Activated naive CD4-positive, alpha-beta T cell treated with anti-CD3 and anti-CD28 coated beads, Interleukin-2, amount 10 ng/mL, durations not matched to agents 5 hours and 36 hours (primary cell): Measurements from ENCODE around the gene POLN. TPM values are rescaled to one million over a fixed set of nuclear protein-coding genes. Genes with fewer than 3 reads are reported as not detected.

Experiments
- total RNA-seq, 2 experiments: library from RNA; stranded (reverse); gene quantifications; one replicate each; pipeline ENCODE4 v1.2.3, GENCODE V29; 2021

The POLN gene
- total RNA-seq: 1 to 10 TPM; 1.5 to 2.7 TPM

DNA sequence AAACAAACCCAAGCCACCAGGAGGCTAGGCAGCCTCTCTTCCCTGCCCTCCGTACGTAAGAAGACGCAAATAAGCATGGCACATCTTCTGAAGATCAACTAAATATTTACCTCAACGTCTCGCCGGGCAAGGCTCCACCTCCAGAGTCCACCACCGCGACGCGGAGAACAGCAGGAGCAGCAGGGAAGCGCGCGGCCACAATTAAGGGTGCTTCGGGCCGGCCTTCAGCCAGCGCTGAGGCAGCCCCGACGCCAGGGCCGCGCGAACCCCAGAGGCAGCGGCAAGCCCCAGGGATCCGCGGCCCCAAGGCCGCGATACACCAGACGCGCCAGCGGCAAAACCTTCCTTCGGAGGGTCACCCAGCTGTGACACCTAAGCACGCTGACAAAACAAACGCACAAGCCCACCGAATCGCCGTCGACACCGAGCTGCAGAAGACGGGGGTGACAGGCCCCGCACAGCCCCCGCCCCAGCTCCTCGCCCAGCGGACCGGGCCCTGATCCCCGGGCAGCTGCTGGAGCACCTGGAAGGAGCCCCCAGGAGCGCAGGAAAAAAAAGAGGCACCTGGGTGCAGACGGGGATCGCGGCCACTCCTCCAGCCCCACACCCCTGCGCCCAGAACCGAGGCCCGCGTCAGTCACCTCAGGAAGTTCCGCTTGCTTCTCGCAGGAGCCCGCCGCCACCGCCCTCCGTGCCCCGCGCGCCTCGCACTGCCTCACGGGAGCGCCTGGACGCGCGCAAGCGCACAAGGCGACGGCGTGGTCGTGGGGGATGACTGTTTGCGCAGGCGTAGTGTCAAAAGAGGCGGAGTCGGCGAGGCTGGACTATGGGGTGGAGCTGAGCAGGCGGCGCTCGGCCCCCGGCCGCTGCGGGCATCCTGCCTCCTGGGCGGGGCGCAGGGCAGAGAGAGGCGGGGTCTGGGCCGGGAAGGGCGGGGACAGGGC lies at the start of gene POLN, which contains the start of gene HAUS3:
POLN (minus strand) TSS at position 712 of the 944 bp plus-strand sequence. CDS start 12,890 bp downstream, outside the sequence.
HAUS3 (minus strand) TSS at position 712 of the 944 bp plus-strand sequence. CDS start 1,175 bp downstream, outside the sequence.

GRCh38 chr4:2261853-2262144 lies 19.9 kb upstream of the POLN start, which contains the start of gene MXD4:
MXD4 (minus strand) TSS chr4:2262109; CDS start chr4:2261980, 129 bp downstream.

DNA sequence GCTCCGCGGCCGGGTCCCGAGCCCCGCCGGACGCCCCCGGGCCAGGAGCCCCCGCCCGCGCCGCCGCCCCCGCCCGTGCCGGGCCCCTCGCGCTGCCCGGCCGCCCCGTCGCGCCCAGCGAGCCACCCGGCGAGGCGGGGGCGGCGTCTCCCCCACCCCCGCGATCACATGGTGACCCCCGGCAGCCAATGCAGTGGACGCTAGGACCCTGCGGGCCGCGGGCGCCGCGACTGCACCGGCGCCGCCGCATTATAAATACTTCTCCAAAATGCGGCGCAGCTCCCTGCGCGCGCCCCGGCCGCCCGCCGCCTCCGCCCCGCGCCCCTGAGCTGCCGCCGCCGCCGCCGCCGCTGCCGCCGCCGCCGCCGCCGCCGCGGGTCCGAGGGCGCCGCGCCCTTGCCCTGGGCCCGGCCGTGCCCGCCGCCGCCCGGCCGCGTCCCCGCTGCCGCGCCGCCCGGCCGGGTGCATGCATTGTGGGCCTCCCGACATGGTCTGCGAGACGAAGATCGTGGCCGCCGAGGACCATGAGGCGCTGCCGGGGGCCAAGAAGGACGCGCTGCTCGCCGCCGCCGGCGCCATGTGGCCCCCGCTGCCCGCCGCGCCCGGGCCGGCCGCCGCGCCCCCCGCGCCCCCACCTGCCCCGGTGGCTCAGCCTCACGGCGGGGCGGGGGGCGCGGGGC lies 182.7 kb downstream of the POLN start, which contains the start of gene NAT8L:
NAT8L (plus strand) TSS at position 282 of the 680 bp plus-strand sequence; CDS start at position 467, 185 bp downstream.

Other genes with a start within 250 kb of the POLN start
- 10 to 100 TPM; 30.1 to 32.4 TPM for gene NELFA, start 233.1 kb downstream of the POLN start, total RNA-seq
- gene NAT8L, start 182.8 kb downstream of the POLN start, total RNA-seq: under 1 TPM; 0.14 to 0.18 TPM
- 10 to 100 TPM; 25.7 to 25.8 TPM for gene HAUS3, start within 50 bp of the POLN start, total RNA-seq
- gene MXD4, start 20.0 kb upstream of the POLN start, total RNA-seq: 10 to 100 TPM; 26.7 to 27.0 TPM
- gene ZFYVE28, start 176.5 kb upstream of the POLN start, total RNA-seq: 10 to 100 TPM; 10.2 to 11.2 TPM
- not detected for gene CFAP99, start 176.8 kb upstream of the POLN start, total RNA-seq
- 10 to 100 TPM; 78.9 to 84.8 TPM for gene RNF4, start 227.0 kb upstream of the POLN start, total RNA-seq